ENCODE data around the gene CLASP1.

The CLASP1 gene

DNA sequence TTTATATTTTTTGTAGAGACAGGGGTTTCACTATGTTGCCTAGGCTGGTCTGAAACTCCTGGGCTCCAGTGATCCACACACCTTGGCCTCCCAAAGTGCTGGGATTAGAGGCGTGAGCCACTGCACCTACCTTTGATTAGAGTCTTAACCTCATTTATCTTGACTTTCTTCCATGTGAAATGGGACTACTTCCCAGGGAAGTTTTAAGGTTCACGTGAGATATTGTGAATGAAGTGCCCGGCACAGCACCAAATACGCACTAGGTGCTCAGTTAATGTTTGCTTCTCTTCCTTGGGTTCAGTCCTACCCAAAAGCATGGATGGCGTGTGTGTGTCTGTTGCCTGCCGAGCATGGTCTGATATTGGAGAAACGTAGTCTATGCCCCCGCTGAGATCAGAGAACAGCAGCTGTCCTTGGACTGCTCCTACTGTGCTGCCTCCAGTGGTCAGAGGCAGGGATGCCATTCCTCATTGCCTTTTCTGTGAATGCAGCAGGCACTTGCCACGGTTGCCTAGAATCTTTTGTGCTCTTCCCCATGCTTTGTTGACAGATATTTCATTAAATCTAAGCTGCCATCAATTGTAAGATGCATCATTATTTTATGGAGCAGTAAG lies 351.9 kb downstream of the CLASP1 start:
- no peak for DNase-seq
- H3K27me3 Mint-ChIP-seq = peaks cover 15% of the 10 kb centered on the region
- H3K4me1 Mint-ChIP-seq = no peaks in the 10 kb centered on the region
- no peak overlapping the region for H3K27ac Mint-ChIP-seq
- CTCF ChIA-PET = interaction anchor here (0.6 kb wide), 1 partner anchor 695 kb away, joined by 3 read pairs; no protein-coding TSS in a partner anchor
- no peak overlapping the region for H3K4me3 Mint-ChIP-seq
- no peaks in the 10 kb centered on the region for H3K36me3 Mint-ChIP-seq
- H3K9me3 Mint-ChIP-seq = no peaks in the 10 kb centered on the region

DNA sequence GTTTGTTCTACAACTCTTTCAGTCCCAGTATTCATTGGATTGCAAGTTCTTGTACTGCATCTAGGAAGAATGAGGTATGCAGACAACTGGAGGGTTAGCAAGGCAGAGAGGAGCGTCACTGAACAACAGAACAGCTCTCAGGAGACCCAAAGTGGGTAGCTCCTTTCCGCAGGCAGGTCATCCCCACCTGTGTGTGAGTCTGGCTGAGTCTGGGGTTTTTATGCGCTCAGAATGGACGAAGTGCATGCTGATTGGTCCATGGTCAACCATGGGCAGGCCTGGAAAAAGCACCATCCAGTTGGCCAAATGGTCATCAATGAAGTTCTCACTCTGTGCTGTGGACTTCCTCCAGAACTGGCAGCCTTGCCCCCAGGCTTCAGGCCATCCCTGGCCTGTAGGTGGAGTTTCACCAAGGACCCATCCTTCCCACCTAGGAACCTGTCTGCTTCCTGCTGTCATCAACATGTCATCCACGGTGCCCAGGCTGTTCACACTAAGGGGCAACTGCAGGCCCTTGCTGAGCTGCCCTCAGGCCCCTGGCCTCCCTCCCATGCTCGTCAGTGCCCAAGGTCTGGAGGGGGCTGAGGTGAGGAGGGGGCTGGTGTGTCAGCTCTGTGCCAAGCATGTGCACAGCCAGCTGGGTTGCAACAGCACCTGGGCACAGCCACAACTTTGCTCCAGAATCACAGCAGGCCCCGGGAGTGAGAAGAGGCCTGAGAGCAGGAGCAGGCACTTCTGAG lies 353.2 kb downstream of the CLASP1 start:
- H3K9me3 Mint-ChIP-seq = no peaks in the 10 kb centered on the region
- H3K4me3 Mint-ChIP-seq = no peak overlapping the region
- peaks cover 15% of the 10 kb centered on the region for H3K27me3 Mint-ChIP-seq
- no peak overlapping the region for H3K27ac Mint-ChIP-seq
- CTCF ChIA-PET = interaction anchor here (0.6 to 0.7 kb wide), 2 partner anchors 14 to 54 kb away, joined by 3 read pairs; no protein-coding TSS in a partner anchor
- DNase-seq = no peak
- no peaks in the 10 kb centered on the region for H3K36me3 Mint-ChIP-seq
- H3K4me1 Mint-ChIP-seq = no peaks in the 10 kb centered on the region

DNA sequence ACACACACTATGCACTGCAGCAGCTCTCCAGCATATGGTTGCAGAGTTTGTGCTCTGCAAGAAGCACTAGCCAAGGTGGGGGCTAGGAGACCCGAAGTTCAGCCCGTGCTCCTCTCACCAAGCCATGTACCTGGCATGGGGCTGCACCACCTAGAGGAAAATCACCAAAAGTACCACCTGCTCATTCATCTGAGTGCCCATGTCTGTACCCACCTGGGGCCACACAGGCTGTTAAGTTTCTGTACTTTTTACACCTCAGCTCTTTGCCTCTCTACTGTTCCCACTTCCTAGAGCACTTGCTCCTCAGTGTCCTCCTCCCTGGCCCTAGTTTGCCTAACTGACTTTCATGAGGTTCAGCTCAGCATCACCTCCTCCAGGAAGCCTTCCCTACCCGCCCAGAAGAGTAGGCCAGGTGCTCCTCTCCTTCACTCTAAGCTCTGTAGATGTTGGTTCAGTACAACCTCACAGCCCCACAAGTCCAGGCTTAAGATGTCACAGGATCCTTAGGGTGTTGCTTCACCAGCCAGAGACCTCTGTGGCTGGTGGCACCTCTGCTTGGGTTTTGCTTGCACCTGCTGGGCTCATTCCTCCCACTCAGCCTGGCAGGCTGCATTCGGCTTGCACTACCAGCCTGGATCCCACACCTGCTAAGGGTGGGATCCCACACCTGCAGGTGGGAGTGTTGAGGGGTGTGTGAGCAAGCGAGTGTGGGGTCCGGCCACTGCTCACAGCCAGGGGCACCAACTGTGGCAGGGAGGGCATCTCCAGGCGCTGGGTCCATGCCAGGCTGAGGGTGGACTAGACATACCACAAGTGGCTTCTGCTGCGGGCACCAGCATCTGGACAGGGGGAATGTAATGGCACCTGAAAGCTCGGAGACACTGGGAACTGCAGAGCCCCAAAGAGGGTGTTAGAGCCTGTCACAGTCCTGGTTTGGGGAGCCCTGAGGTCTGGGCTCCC lies 354.1 kb downstream of the CLASP1 start:
- H3K9me3 Mint-ChIP-seq = no peaks in the 10 kb centered on the region
- no peak overlapping the region for H3K4me3 Mint-ChIP-seq
- CTCF ChIA-PET = no interaction called here
- no peak for DNase-seq
- no peaks in the 10 kb centered on the region for H3K36me3 Mint-ChIP-seq
- no peak overlapping the region for H3K27ac Mint-ChIP-seq
- peaks cover 15% of the 10 kb centered on the region for H3K27me3 Mint-ChIP-seq
- H3K4me1 Mint-ChIP-seq = no peaks in the 10 kb centered on the region

DNA sequence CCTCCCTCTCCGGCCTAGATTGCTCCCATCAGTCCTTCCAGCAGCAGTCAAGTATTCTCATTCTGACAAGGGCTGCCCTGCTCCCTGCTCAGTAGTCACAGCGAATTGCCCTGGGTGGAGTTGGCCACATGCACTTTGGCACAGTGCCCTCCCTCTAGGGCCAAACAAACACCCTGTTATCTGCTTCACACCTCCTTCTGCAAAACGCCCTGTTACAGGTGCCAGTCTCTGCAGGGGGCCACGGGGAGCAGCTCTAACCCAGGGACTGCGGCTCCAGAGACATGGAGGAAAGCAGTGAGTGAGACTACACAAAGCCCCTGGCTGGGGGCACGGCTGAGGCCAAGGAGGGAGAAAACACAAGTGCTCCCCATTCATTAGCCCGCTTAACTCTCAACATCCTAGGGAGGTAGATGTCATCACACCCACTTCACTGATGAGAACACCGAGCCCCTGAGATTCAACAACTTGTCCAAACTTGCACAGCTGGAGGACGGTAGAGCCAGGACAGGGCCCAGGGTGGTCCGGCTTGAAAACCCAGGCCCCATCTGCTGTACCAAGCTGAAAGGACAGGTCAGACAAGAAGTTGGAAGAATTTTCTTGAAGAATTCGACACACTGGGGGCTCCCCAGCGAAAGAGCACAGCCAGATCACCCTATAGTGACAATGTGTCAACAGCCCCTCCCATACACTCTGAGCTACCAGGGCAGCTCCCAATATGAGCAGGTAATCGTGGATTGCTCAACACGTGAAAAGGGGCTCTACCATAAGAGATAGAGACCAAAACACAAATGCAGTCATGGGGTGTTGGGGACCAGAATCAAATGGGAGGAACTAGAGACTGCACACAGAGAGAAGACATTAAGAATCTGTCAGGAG lies 355.6 kb downstream of the CLASP1 start:
- H3K36me3 Mint-ChIP-seq = no peaks in the 10 kb centered on the region
- H3K9me3 Mint-ChIP-seq = no peaks in the 10 kb centered on the region
- CTCF ChIA-PET = no interaction called here
- no peak overlapping the region for H3K4me3 Mint-ChIP-seq
- no peak for DNase-seq
- H3K4me1 Mint-ChIP-seq = no peaks in the 10 kb centered on the region
- peaks cover 19% of the 10 kb centered on the region for H3K27me3 Mint-ChIP-seq
- no peak overlapping the region for H3K27ac Mint-ChIP-seq

DNA sequence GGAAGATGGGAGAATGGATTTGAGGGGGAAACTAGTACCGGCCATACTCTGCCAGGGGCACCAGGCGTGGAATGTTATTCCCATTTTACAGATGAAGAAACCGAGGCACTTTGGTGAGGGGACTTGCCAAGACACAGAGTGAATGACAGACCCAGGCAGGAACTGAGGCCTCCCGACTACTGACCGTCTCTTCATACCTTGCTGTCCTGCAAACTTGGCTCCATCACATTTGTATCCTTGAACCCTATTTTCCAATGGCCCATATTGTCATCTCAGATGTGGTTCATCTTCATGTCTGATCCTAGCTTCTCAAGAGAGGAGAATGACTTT lies 358.0 kb downstream of the CLASP1 start:
- peaks cover 41% of the 10 kb centered on the region for H3K27me3 Mint-ChIP-seq
- H3K4me3 Mint-ChIP-seq = no peak overlapping the region
- no peak for DNase-seq
- H3K4me1 Mint-ChIP-seq = no peaks in the 10 kb centered on the region
- H3K9me3 Mint-ChIP-seq = no peaks in the 10 kb centered on the region
- CTCF ChIA-PET = no interaction called here
- H3K27ac Mint-ChIP-seq = no peak overlapping the region
- no peaks in the 10 kb centered on the region for H3K36me3 Mint-ChIP-seq

DNA sequence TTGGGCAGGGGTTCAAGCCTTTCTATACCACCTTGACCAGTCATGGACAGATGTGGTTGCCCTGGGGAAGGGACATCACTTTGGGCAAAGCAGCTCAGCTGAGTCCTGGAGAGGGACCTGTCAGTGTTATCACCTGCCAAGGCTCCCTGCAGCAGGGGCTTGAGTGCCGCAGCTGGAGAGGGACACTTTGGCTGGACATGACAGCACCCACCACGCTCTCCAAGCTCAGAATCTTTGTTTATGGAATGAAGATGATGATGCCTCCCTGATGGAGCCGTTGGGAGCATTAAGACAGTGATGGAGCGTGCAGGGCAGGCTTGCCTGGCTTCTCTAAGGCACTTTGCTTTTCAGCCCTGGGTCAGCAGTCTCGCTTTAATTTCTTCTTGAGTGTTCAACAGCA lies 360.0 kb downstream of the CLASP1 start:
- no peak for DNase-seq
- peaks cover 43% of the 10 kb centered on the region for H3K27me3 Mint-ChIP-seq
- peaks cover 1% of the 10 kb centered on the region for H3K4me1 Mint-ChIP-seq
- no peak overlapping the region for H3K4me3 Mint-ChIP-seq
- CTCF ChIA-PET = no interaction called here
- no peaks in the 10 kb centered on the region for H3K9me3 Mint-ChIP-seq
- H3K36me3 Mint-ChIP-seq = no peaks in the 10 kb centered on the region
- no peak overlapping the region for H3K27ac Mint-ChIP-seq

DNA sequence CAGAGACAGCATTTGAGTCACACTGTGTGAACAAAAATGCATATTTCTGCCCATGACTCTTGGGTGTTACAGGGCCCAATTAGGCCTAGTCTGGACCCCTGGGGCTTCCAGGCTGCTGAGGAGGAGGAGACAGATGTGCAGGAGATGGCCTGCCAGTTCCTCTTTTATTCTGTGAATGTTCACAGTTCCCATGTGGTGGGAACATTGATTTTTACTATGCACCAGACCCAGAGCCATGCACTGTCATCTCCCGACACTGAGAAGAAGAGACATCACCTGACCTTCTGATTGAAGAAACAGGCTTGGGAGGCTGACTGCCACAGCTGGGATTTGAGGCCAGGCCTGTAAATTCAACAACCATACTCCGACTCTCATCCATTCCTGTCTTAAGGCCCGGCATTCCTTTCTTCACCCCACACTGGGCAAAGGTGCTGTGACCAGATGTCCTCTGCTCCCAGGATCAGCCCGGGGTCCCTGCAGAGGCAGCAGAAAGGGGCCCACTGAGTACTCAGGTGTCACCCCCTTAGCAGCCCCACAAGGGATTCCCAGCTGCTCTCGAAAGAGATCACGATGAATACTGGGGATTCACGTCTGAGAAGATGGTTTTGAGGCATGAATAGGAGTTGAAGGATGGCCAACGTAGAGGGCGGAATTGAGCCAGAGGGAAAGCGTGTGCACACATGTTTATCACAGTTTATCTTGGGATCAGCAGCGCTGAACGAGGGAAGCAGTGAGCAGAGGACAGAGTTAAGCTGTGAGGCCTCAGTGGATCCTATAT lies 360.6 kb downstream of the CLASP1 start:
- H3K27me3 Mint-ChIP-seq = peaks cover 49% of the 10 kb centered on the region
- peaks cover 4% of the 10 kb centered on the region for H3K4me1 Mint-ChIP-seq
- CTCF ChIA-PET = interaction anchor here (1.2 kb wide), 1 partner anchor 160 kb away, joined by 4 read pairs; no protein-coding TSS in a partner anchor
- H3K4me3 Mint-ChIP-seq = no peak overlapping the region
- DNase-seq = no peak
- no peaks in the 10 kb centered on the region for H3K36me3 Mint-ChIP-seq
- no peak overlapping the region for H3K27ac Mint-ChIP-seq
- no peaks in the 10 kb centered on the region for H3K9me3 Mint-ChIP-seq

DNA sequence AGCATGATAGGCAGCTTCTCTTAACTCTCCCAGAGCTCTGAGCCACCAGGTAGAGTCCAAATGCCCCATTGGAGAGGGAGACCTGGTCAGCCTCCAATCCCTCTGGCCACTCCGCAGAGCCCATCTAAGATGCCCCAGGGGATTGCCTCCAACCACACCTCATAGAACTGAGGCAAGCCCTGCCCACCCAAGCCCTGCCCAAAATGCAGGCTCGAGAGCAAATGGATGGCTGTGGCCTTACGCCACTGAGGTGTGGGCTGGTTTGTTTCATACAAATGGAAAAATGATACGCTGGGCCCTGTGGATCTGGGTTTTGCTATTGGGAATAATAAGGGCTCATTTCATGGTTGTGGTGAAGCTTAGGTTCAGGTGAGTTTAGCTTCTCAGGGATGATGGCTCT lies 361.3 kb downstream of the CLASP1 start:
- CTCF ChIA-PET = interaction anchor here (1.2 kb wide), 1 partner anchor 160 kb away, joined by 4 read pairs; no protein-coding TSS in a partner anchor
- no peaks in the 10 kb centered on the region for H3K36me3 Mint-ChIP-seq
- no peak overlapping the region for H3K27ac Mint-ChIP-seq
- H3K9me3 Mint-ChIP-seq = no peaks in the 10 kb centered on the region
- H3K4me1 Mint-ChIP-seq = peaks cover 4% of the 10 kb centered on the region
- peaks cover 56% of the 10 kb centered on the region for H3K27me3 Mint-ChIP-seq
- H3K4me3 Mint-ChIP-seq = no peak overlapping the region
- DNase-seq = no peak

Data from activated naive CD4-positive, alpha-beta T cell treated with anti-CD3 and anti-CD28 coated beads, Interleukin-2, amount 10 ng/mL, durations not matched to agents 7 days and 5 days (primary cell).